Ovary (tissue), 3 donors: ENCODE measurements around the gene IL18.

Source experiments
- CTCF ChIP-seq, 3 donors: fragments of 450-650 bp in 2 of 3; fragments of 200-600 bp in 1 of 3; IDR thresholded peaks; one replicate each; pipeline versions ENCODE4 v1.5.1 to v1.8.0; 2016 to 2022; ENCODE audit warnings: antibody characterized with exemption in 3 of 3, mild to moderate bottlenecking in 1 of 3
- EP300 ChIP-seq: sonication (generic); formaldehyde crosslinking; IDR thresholded peaks from one replicate; pipeline ENCODE4 v1.6.1; 2017; ENCODE audit warnings: antibody characterized with exemption
- POLR2A ChIP-seq: fragments of 450-650 bp; IDR thresholded peaks from one replicate; pipeline ENCODE4 v1.6.1; 2017; ENCODE audit warnings: antibody characterized with exemption, mild to moderate bottlenecking, moderate library complexity
- donor health status: DM: no; HTN: no; CAD: no.

- TF ChIP-seq CTCF (IDR thresholded peaks at IDR 0.05) (no peak), POLR2A (no peak), EP300 (no peak)
Observed at GRCh38 chr11:112129656-112130055, 34.2 kb downstream of the IL18 start.
